Prostate gland (tissue), 2 donors: ENCODE measurements around the gene PPP1R2B. TPM values are rescaled to one million over a fixed set of nuclear protein-coding genes. Genes with fewer than 3 reads are reported as not detected.

Experiments used
- small RNA-seq, 2 donors: library from RNA; depleted of rRNA; stranded (forward); fragments of <200 nt; gene quantifications; one replicate each; pipeline ENCODE3, GENCODE V24; 2016
- total RNA-seq, 2 donors: library from RNA; depleted of rRNA; stranded (reverse); fragments of >200 nt; gene quantifications; one replicate each; pipeline ENCODE4 v1.1.0, GENCODE V29; 2016

PPP1R2B gene
- total RNA-seq, 2 donors from 2014 or later = 1.4 TPM; not detected in 1

Small RNAs within 50 kb of the gene (small RNA-seq; reads per million reads assigned to genes)
- gene RNU6-556P = 0 reads per million in 2 donors

Other genes starting within 250 kb of the PPP1R2B start
- 1 to 10 TPM; 1.2 to 7.5 TPM for gene TIMD4, start 112.9 kb downstream of the PPP1R2B start, total RNA-seq
- gene HAVCR1, start 208.8 kb downstream of the PPP1R2B start, total RNA-seq = 1 to 10 TPM in 1 of 2 donors, not detected in 1; 1.6 TPM